AG04450 (cell line): ENCODE measurements around the gene ANKRD13C. TPM values are rescaled to one million over a fixed set of nuclear protein-coding genes. Genes with fewer than 3 reads are reported as not detected.
A peak's percentile ranks its signal among the peaks of the same experiment; 100 is the strongest.

Source experiments
- CTCF ChIA-PET: fragments of 300-600, 350-600 bp; formaldehyde crosslinking; extraction: SDS; loops from one replicate; lab custom pipeline; 2022; ENCODE audit warnings: antibody characterized with exemption, inconsistent platforms; lab: Charles Lee
- POLR2A ChIA-PET: fragments of 350-600 bp; formaldehyde crosslinking; extraction: SDS; loops from one replicate; lab custom pipeline; 2021; ENCODE audit warnings: antibody characterized with exemption, inconsistent platforms; lab: Yijun Ruan, JAX
- DNase-seq: peaks from one replicate; pipeline ENCODE4 v3.0.0-alpha.2; 2011; ENCODE audit warnings: low read depth, low spot score
- H3K27ac ChIP-seq: one replicate; pipeline ENCODE4 v1.5.1; 2012; ENCODE audit warnings: low read depth, low read length, control low read depth
- H3K27me3 ChIP-seq: one replicate; pipeline ENCODE4 v1.6.0; 2012; ENCODE audit warnings: low read length; ENCODE audit not compliant: control insufficient read depth, insufficient read depth
- H3K4me3 ChIP-seq: 2 replicates; pipeline ENCODE4 v1.5.1; 2011; ENCODE audit warnings: mild to moderate bottlenecking, low read depth, low read length, control low read depth
- H3K9me3 ChIP-seq: 2 replicates; pipeline ENCODE4 v1.5.1; 2012; ENCODE audit warnings: low read length; ENCODE audit not compliant: control insufficient read depth, insufficient read depth
- CTCF ChIP-seq: IDR thresholded peaks from 2 replicates; pipeline ENCODE4 v1.5.1; 2011; ENCODE audit warnings: low read depth, low read length, control low read depth, inconsistent platforms
- polyA plus RNA-seq: library from polyadenylated mRNA; depleted of rRNA; stranded (reverse); fragments of >200 nt; gene quantifications from 2 replicates; pipeline ENCODE4 v1.2.3, GENCODE V29; 2011

The ANKRD13C gene
- polyA plus RNA-seq, 1 experiment = 18.1 TPM

GRCh38 chr1:70222716-70223235 lies 131.7 kb downstream of the ANKRD13C start:
- TF ChIP-seq CTCF = no peak
- no peak overlapping the region for H3K27ac ChIP-seq
- no peak for DNase-seq
- H3K9me3 ChIP-seq = no peaks in the 10 kb centered on the region
- ChIA-PET POLR2A (no interaction called here), CTCF (interaction anchor here (0.8 kb wide), 1 partner anchor 80 kb away, joined by 3 read pairs; no protein-coding TSS in a partner anchor)
- peak overlapping the region; percentile 75 for H3K4me3 ChIP-seq
- no peaks in the 10 kb centered on the region for H3K27me3 ChIP-seq

- peak; percentile 78 for DNase-seq
- TF ChIP-seq CTCF = peak; percentile 9; the same call in 1 of the 2 replicates
- CTCF ChIA-PET = interaction anchor here (0.7 kb wide), 1 partner anchor 79 kb away, joined by 4 read pairs; no protein-coding TSS in a partner anchor
- Histone ChIP-seq H3K9me3 (no peaks in the 10 kb centered on the region), H3K27me3 (no peaks in the 10 kb centered on the region), H3K4me3 (peak within 1 kb of the TSS; percentile 75), H3K27ac (peak within 1 kb of the TSS; percentile 88)
- POLR2A ChIA-PET = interaction anchor here (0.5 to 1.5 kb wide), 9 partner anchors 11 to 1863 kb away, joined by 4 to 11 read pairs (median 7); partner anchors contain the start of genes ANKRD13C, CTH and LRRC40
Observed at GRCh38 chr1:70221238-70222121, 133.0 kb downstream of the ANKRD13C start, which contains the start of gene SRSF11. TSS of gene SRSF11 (plus strand) at chr1:70221380. CDS start at chr1:70221637, 257 bp downstream.

GRCh38 chr1:70220517-70221237 lies 133.8 kb downstream of the ANKRD13C start:
- POLR2A ChIA-PET = interaction anchor here (0.7 to 1.5 kb wide), 8 partner anchors 10 to 193 kb away, joined by 4 to 11 read pairs (median 8); partner anchors contain the start of genes ANKRD13C, CTH and LRRC40
- CTCF ChIA-PET = no interaction called here
- H3K4me3 ChIP-seq = peak overlapping the region; percentile 75
- no peak for TF ChIP-seq CTCF
- H3K27me3 ChIP-seq = no peaks in the 10 kb centered on the region
- no peak for DNase-seq
- H3K27ac ChIP-seq = no peak overlapping the region
- H3K9me3 ChIP-seq = no peaks in the 10 kb centered on the region

GRCh38 chr1:70220015-70220414 lies 134.5 kb downstream of the ANKRD13C start:
- no peak for DNase-seq
- no peak overlapping the region for H3K27ac ChIP-seq
- no peak for TF ChIP-seq CTCF
- no peaks in the 10 kb centered on the region for H3K9me3 ChIP-seq
- no peaks in the 10 kb centered on the region for H3K27me3 ChIP-seq
- ChIA-PET CTCF (no interaction called here), POLR2A (interaction anchor here (0.6 to 1.5 kb wide), 2 partner anchors 56 to 135 kb away, joined by 4 to 9 read pairs; partner anchors contain the start of gene ANKRD13C)
- H3K4me3 ChIP-seq = no peak overlapping the region
